Gastroesophageal sphincter (tissue), 3 donors: ENCODE data around the gene NAALADL2.

ENCODE experiments used
- EP300 ChIP-seq: sonication (generic); formaldehyde crosslinking; IDR thresholded peaks from one replicate; pipeline ENCODE4 v1.6.1; 2017; ENCODE audit warnings: antibody characterized with exemption, mild to moderate bottlenecking
- POLR2A ChIP-seq, 2 donors: fragments of 450-650 bp; IDR thresholded peaks; one replicate each; pipeline ENCODE4 v1.6.1; 2017; ENCODE audit warnings: antibody characterized with exemption in 2 of 2, mild to moderate bottlenecking in 2 of 2, moderate library complexity in 1 of 2
- POLR2AphosphoS5 ChIP-seq: sonication (generic); formaldehyde crosslinking; IDR thresholded peaks from one replicate; pipeline ENCODE4 v1.6.1; 2017; ENCODE audit warnings: antibody characterized with exemption
- TF ChIP-seq, protein P1 (sequence below), 4 experiments: fragments of 200-600 bp in 2 of 4; fragments of 450-650 bp in 2 of 4; sonication (generic) in 1 of 4; IDR thresholded peaks; one replicate each; pipeline ENCODE4 v1.5.1; 2017 to 2019; ENCODE audit warnings: antibody characterized with exemption in 4 of 4, mild to moderate bottlenecking in 2 of 4, moderate library complexity in 2 of 4

DNA sequence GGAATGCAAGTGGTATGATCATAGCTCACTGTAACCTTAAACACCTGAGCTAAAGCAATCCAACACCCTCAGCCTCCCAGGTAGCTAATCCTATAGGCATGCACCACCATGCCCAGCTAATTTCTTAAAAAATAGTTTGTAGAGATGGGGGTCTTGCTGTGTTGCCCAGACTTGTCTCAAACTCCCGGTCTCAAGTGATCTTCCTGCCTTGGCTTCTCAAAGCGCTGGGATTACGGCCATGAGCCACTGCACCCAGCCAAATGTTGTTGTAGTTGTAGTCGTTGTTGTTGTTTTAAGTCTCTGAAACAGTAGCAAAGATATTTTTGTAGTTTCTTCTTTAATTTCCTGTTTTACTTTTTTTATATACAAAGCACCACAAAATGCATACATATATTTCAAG is 616.6 kb downstream of the NAALADL2 start:
- TF ChIP-seq POLR2A (IDR thresholded peaks at IDR 0.05) = no peak
- TF ChIP-seq, protein P1, sequence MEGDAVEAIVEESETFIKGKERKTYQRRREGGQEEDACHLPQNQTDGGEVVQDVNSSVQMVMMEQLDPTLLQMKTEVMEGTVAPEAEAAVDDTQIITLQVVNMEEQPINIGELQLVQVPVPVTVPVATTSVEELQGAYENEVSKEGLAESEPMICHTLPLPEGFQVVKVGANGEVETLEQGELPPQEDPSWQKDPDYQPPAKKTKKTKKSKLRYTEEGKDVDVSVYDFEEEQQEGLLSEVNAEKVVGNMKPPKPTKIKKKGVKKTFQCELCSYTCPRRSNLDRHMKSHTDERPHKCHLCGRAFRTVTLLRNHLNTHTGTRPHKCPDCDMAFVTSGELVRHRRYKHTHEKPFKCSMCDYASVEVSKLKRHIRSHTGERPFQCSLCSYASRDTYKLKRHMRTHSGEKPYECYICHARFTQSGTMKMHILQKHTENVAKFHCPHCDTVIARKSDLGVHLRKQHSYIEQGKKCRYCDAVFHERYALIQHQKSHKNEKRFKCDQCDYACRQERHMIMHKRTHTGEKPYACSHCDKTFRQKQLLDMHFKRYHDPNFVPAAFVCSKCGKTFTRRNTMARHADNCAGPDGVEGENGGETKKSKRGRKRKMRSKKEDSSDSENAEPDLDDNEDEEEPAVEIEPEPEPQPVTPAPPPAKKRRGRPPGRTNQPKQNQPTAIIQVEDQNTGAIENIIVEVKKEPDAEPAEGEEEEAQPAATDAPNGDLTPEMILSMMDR (IDR thresholded peaks at IDR 0.05) = no peak
- TF ChIP-seq POLR2AphosphoS5 = no peak
- TF ChIP-seq EP300 = no peak
